Sigmoid colon (tissue), 7 donors: ENCODE results near the gene RAX2. TPM values are rescaled to one million over a fixed set of nuclear protein-coding genes. Genes with fewer than 3 reads are reported as not detected.

Experiments
- DNase-seq: peaks from one replicate; pipeline ENCODE4 v3.0.0-alpha.2; 2019
- H3K27ac ChIP-seq, 4 donors: fragments of 200-600 bp; sonication (generic); one replicate each; pipeline ENCODE4 v1.5.1; 2016 to 2019; ENCODE audit warnings: mild to moderate bottlenecking in 1 of 4
- H3K27me3 ChIP-seq, 3 donors: fragments of 200-600 bp; sonication (generic); one replicate each; pipeline ENCODE4 v1.5.1; 2019; ENCODE audit warnings: mild to moderate bottlenecking in 1 of 3
- H3K36me3 ChIP-seq, 4 donors: fragments of 200-600 bp; sonication (generic); one replicate each; pipeline ENCODE4 v1.5.1; 2016 to 2019
- H3K4me1 ChIP-seq, 4 donors: fragments of 200-600 bp; sonication (generic); one replicate each; pipeline ENCODE4 v1.5.1; 2017 to 2019
- H3K4me3 ChIP-seq, 4 donors: fragments of 200-600 bp; sonication (generic); one replicate each; pipeline ENCODE4 v1.5.1; 2017 to 2019; ENCODE audit warnings: mild to moderate bottlenecking in 2 of 4, moderate library complexity in 1 of 4
- H3K9me3 ChIP-seq, 4 donors: fragments of 200-600 bp in 3 of 4; sonication (generic) in 3 of 4; one replicate each; pipeline versions ENCODE4 v1.5.1 to v1.6.1; 2013 to 2019
- CTCF ChIP-seq, 4 experiments: fragments of 450-650 bp in 3 of 4; fragments of 200-600 bp in 1 of 4; IDR thresholded peaks; one replicate each; pipeline ENCODE4 v1.5.1; 2016 to 2019; ENCODE audit warnings: antibody characterized with exemption in 4 of 4, mild to moderate bottlenecking in 3 of 4, moderate library complexity in 2 of 4
- EP300 ChIP-seq, 4 donors: sonication (generic); formaldehyde crosslinking; IDR thresholded peaks; one replicate each; pipeline ENCODE4 v1.6.1; 2017; ENCODE audit warnings: antibody characterized with exemption in 4 of 4
- POLR2A ChIP-seq, 2 donors: fragments of 450-650 bp; IDR thresholded peaks; one replicate each; pipeline ENCODE4 v1.6.1; 2016; ENCODE audit warnings: antibody characterized with exemption in 2 of 2, mild to moderate bottlenecking in 2 of 2, moderate library complexity in 2 of 2
- POLR2AphosphoS5 ChIP-seq, 4 donors: sonication (generic); formaldehyde crosslinking; IDR thresholded peaks; one replicate each; pipeline ENCODE4 v1.6.1; 2017; ENCODE audit warnings: antibody characterized with exemption in 4 of 4
- WGBS, 2 donors: extraction: QIAGEN DNeasy Blood & Tissue Kit; methylation state at CpG; one replicate each; pipeline ENCODE4 v1.1.7; 2013; 5-methylcytosine and 5-hydroxymethylcytosine counted together
- intact Hi-C: fragments of 100-400 bp; cut with DNase I; formaldehyde crosslinking; loops from one replicate; pipeline ENCODE4 v1.15.1; 2023
- polyA plus RNA-seq, 3 donors: library from polyadenylated mRNA; stranded (reverse); fragments of 200-250 nt; gene quantifications; one replicate each; pipeline ENCODE4 v1.2.3, GENCODE V29; 2013
- small RNA-seq, 3 donors: library from RNA; depleted of rRNA; stranded (forward); fragments of <200 nt; gene quantifications; one replicate each; pipeline ENCODE3, GENCODE V24; 2016
- total RNA-seq, 4 donors: library from RNA; depleted of rRNA; stranded (reverse); fragments of >200 nt; gene quantifications; one replicate each; pipeline ENCODE4 v1.1.0, GENCODE V29; 2016
- donor health status: healthy with polysubstance abuse.
- donor health status: Bipolar disorder and iron deficiency.
- donor health status: healthy.

RAX2 gene
- total and polyA plus RNA-seq, 7 donors = not detected

DNA sequence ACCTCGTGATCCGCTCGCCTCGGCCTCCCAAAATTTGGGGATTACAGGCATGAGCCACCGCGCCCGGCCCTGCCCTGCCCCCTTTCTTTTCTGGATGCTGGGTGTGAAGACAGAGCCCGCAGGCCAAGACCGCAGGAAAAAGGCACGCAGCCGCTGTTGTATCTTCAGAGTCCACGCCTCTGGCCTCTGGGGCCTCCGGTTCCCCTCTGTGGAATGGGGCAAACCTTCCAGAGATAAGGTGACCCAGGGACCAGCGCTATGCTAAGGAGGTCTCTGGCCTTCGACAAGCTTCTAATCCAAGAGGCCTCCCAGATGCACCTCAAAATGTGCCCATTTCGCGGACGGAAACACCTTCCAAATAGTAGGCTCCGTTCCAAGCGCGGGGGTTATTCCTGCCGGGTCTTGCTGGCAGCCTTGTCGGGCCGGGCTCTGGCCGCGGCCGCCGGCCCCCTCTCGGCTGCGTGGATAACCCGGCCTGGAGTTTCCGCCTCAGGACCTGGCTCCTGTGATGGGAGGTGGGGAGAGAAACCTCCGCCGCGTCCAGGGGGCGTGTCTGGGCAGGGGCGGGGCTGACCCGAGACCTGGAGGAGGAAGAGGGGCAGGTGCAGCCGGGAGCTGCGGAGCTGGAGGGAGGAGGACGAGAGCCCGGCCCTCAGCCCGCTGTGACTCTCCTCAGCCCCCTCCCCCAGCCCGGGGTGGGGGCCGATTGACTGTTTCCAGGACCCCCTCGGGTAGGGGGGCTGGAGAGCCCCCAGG is 50.7 kb downstream of the RAX2 start:
- TF ChIP-seq POLR2A (IDR thresholded peaks at IDR 0.05) (peak in 1 of 2 donors; percentile 31), POLR2AphosphoS5 (IDR thresholded peaks at IDR 0.05) (peak in 2 of 4 donors; percentile 28 to 59), CTCF (IDR thresholded peaks at IDR 0.05) (no peak)
- Histone ChIP-seq H3K4me1 (peaks cover 0 to 23% (median 19%) of the 10 kb centered on the region in 4 donors), H3K4me3 (peak overlapping the region in 3 of 4 donors; percentile 3 to 18 (median 5))

GRCh38 chr19:3720349-3720917 is 51.6 kb downstream of the RAX2 start:
- Histone ChIP-seq H3K36me3 (no peaks in the 10 kb centered on the region), H3K4me1 (peaks cover 0 to 23% (median 19%) of the 10 kb centered on the region in 4 donors), H3K4me3 (no peak overlapping the region), H3K9me3 (no peaks in the 10 kb centered on the region), H3K27me3 (peaks cover 36 to 62% (median 45%) of the 10 kb centered on the region in 3 donors), H3K27ac (no peak overlapping the region)
- WGBS, 2 donors = 5 to 24% methylated on average over 9 of the region's 9 CpGs
- intact Hi-C loops = no loop called here
- no peak for DNase-seq
- no peak for TF ChIP-seq CTCF (IDR thresholded peaks at IDR 0.05)
- no peak for TF ChIP-seq POLR2A (IDR thresholded peaks at IDR 0.05)
- no peak for TF ChIP-seq POLR2AphosphoS5 (IDR thresholded peaks at IDR 0.05)
- no peak for TF ChIP-seq EP300 (IDR thresholded peaks at IDR 0.05)

More for the DNA sequence above, 50.7 kb downstream of the RAX2 start:
- intact Hi-C loops = no loop called here
- Histone ChIP-seq H3K36me3 (no peaks in the 10 kb centered on the region), H3K9me3 (no peaks in the 10 kb centered on the region), H3K27ac (no peak overlapping the region), H3K27me3 (peaks cover 36 to 68% (median 45%) of the 10 kb centered on the region in 3 donors)
- 7 to 20% methylated on average over 46 of the region's 46 CpGs for WGBS, 2 donors
- peak; percentile 82 for DNase-seq

- H3K27me3 ChIP-seq = peaks cover 36 to 62% (median 45%) of the 10 kb centered on the region in 3 donors
- no peak for DNase-seq
- intact Hi-C loops = no loop called here
- no peaks in the 10 kb centered on the region for H3K36me3 ChIP-seq
- H3K9me3 ChIP-seq = no peaks in the 10 kb centered on the region
- WGBS, 2 donors = 90 to 91% methylated on average over 4 of the region's 4 CpGs
- H3K27ac ChIP-seq = no peak overlapping the region
- no peak overlapping the region for H3K4me3 ChIP-seq
- H3K4me1 ChIP-seq = peaks cover 0 to 23% (median 19%) of the 10 kb centered on the region in 4 donors
- TF ChIP-seq CTCF (IDR thresholded peaks at IDR 0.05) (no peak), POLR2AphosphoS5 (IDR thresholded peaks at IDR 0.05) (no peak), EP300 (IDR thresholded peaks at IDR 0.05) (no peak), POLR2A (IDR thresholded peaks at IDR 0.05) (no peak)
These were observed 52.2 kb downstream of the RAX2 start for GRCh38 chr19:3719868-3720267.

Small RNA genes lying within 50 kb of the gene (small RNA-seq; reads per million reads assigned to genes)
- gene AC005777.1 = 0 reads per million in 3 donors

Other genes with a start within 250 kb of the RAX2 start
- 1 to 10 TPM in 1 of 4 donors, not detected in 3; 1.4 TPM for gene TEKTIP1, start 233.1 kb downstream of the RAX2 start, total RNA-seq
- 1 to 10 TPM in 1 of 3 donors, not detected in 2; 1.5 TPM for gene TEKTIP1, start 233.1 kb downstream of the RAX2 start, polyA plus RNA-seq
- gene MFSD12, start 214.6 kb downstream of the RAX2 start, total RNA-seq = 10 to 100 TPM; 13.7 to 36.0 (median 22.6) TPM
- gene MFSD12, start 214.6 kb downstream of the RAX2 start, polyA plus RNA-seq = 10 to 100 TPM in 1 of 3 donors, 1 to 10 TPM in 2; 2.4 to 53.5 (median 8.6) TPM
- 100 to 1,000 TPM; 105 to 148 (median 120) TPM for gene HMG20B, start 199.3 kb downstream of the RAX2 start, total RNA-seq
- 10 to 100 TPM; 61.3 to 85.9 (median 78.2) TPM for gene HMG20B, start 199.3 kb downstream of the RAX2 start, polyA plus RNA-seq
- under 1 TPM in 2 of 4 donors, not detected in 2; under 0.01 to 0.83 TPM for gene GIPC3, start 186.8 kb downstream of the RAX2 start, total RNA-seq
- gene GIPC3, start 186.8 kb downstream of the RAX2 start, polyA plus RNA-seq = 1 to 10 TPM in 1 of 3 donors, not detected in 2; 1.0 TPM
- 1 to 10 TPM in 1 of 4 donors, under 1 TPM in 3; 0.36 to 3.6 (median 0.68) TPM for gene TBXA2R, start 165.4 kb downstream of the RAX2 start, total RNA-seq
- 1 to 10 TPM in 1 of 3 donors, under 1 TPM in 1, not detected in 1; 0.69 to 1.4 TPM for gene TBXA2R, start 165.4 kb downstream of the RAX2 start, polyA plus RNA-seq
- gene CACTIN, start 145.4 kb downstream of the RAX2 start, total RNA-seq = 10 to 100 TPM; 15.5 to 23.9 (median 23.4) TPM
- gene CACTIN, start 145.4 kb downstream of the RAX2 start, polyA plus RNA-seq = 10 to 100 TPM in 1 of 3 donors, 1 to 10 TPM in 2; 6.2 to 20.5 (median 9.0) TPM
- 10 to 100 TPM; 27.8 to 68.7 (median 44.2) TPM for gene PIP5K1C, start 71.8 kb downstream of the RAX2 start, total RNA-seq
- 10 to 100 TPM in 2 of 3 donors, 1 to 10 TPM in 1; 7.8 to 21.0 (median 11.6) TPM for gene PIP5K1C, start 71.8 kb downstream of the RAX2 start, polyA plus RNA-seq
- gene TJP3, start 63.8 kb downstream of the RAX2 start, total RNA-seq = 1 to 10 TPM in 1 of 4 donors, under 1 TPM in 2, not detected in 1; 0.33 to 2.8 (median 0.36) TPM
- gene TJP3, start 63.8 kb downstream of the RAX2 start, polyA plus RNA-seq = 100 to 1,000 TPM; 158 to 245 (median 168) TPM
- gene APBA3, start 10.5 kb downstream of the RAX2 start, total RNA-seq = 10 to 100 TPM; 17.8 to 42.9 (median 23.0) TPM
- 10 to 100 TPM; 12.0 to 19.5 (median 13.2) TPM for gene APBA3, start 10.5 kb downstream of the RAX2 start, polyA plus RNA-seq
- gene MRPL54, start 9.5 kb downstream of the RAX2 start, total RNA-seq = 100 to 1,000 TPM in 3 of 4 donors, 10 to 100 TPM in 1; 80.6 to 123 (median 103) TPM
- gene MRPL54, start 9.5 kb downstream of the RAX2 start, polyA plus RNA-seq = 100 to 1,000 TPM in 2 of 3 donors, 10 to 100 TPM in 1; 87.7 to 185 (median 168) TPM
- gene MATK, start 14.2 kb upstream of the RAX2 start, total RNA-seq = 1 to 10 TPM in 1 of 4 donors, not detected in 3; 1.8 TPM
- gene MATK, start 14.2 kb upstream of the RAX2 start, polyA plus RNA-seq = 1 to 10 TPM in 2 of 3 donors, not detected in 1; 6.6 to 7.7 TPM
- gene ZFR2, start 96.8 kb upstream of the RAX2 start, total RNA-seq = 1 to 10 TPM in 1 of 4 donors, under 1 TPM in 2, not detected in 1; under 0.01 to 1.2 (median 0.71) TPM
- gene ZFR2, start 96.8 kb upstream of the RAX2 start, polyA plus RNA-seq = under 1 TPM in 1 of 3 donors, not detected in 2; 0.22 TPM
- gene ATCAY, start 108.5 kb upstream of the RAX2 start, total RNA-seq = 1 to 10 TPM; 1.5 to 3.8 (median 2.2) TPM
- 1 to 10 TPM in 1 of 3 donors, not detected in 2; 1.6 TPM for gene ATCAY, start 108.5 kb upstream of the RAX2 start, polyA plus RNA-seq
- gene NMRK2, start 160.8 kb upstream of the RAX2 start, total RNA-seq = under 1 TPM in 1 of 4 donors, not detected in 3; 0.71 TPM
- gene NMRK2, start 160.8 kb upstream of the RAX2 start, polyA plus RNA-seq = 1 to 10 TPM in 1 of 3 donors, under 1 TPM in 2; 0.19 to 2.4 (median 0.69) TPM
- gene DAPK3, start 198.9 kb upstream of the RAX2 start, total RNA-seq = 100 to 1,000 TPM in 3 of 4 donors, 10 to 100 TPM in 1; 91.3 to 167 (median 125) TPM
- gene DAPK3, start 198.9 kb upstream of the RAX2 start, polyA plus RNA-seq = 10 to 100 TPM; 38.4 to 66.8 (median 52.9) TPM
- gene EEF2, start 213.2 kb upstream of the RAX2 start, total RNA-seq = 1,000 to 10,000 TPM; 1,842 to 2,448 (median 2,055) TPM
- gene EEF2, start 213.2 kb upstream of the RAX2 start, polyA plus RNA-seq = 1,000 to 10,000 TPM in 2 of 3 donors, 100 to 1,000 TPM in 1; 906 to 1,654 (median 1,225) TPM
- gene PIAS4, start 235.5 kb upstream of the RAX2 start, total RNA-seq = 10 to 100 TPM; 16.5 to 29.9 (median 19.3) TPM
- 10 to 100 TPM in 2 of 3 donors, 1 to 10 TPM in 1; 7.2 to 21.8 (median 15.0) TPM for gene PIAS4, start 235.5 kb upstream of the RAX2 start, polyA plus RNA-seq